ENCODE data around the gene DYRK4. TPM values are rescaled to one million over a fixed set of nuclear protein-coding genes. Genes with fewer than 3 reads are reported as not detected.

Gene DYRK4
- total RNA-seq, 1 experiment from 2014 or later, result 8.8 TPM

DNA sequence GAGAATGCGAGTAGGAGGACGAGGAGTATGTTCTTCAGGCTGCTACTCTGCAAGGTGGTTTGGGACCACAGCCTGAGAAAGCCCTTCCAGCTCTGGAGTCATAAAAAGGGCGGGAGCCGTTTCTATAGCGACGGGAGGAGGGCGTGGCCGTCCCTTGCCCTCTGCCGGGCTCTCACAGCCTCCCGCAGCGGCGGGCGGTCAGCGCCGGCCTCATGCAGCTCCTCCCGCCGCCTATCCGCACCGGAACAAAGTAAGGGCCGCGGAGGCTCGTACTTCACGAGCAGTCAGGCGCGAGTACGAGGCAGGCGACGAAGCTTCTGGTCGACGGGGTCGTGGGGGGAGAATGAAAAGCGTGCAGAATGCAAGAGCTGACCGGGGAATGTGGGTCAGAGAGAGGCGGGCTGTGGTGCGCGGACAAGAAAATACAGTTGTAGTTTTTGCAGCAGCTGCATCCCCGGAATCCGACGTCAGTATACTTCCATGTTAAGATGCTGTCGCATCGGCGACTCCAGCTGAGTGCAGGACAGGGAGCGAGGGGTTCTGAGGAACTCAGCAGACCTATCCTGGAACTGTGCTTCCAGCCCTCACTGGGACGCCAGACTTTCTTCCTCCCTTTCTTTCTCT lies at the start of gene DYRK4 (continued):
- TF ChIP-seq PRDM15 (CRISPR knock-in tag; IDR thresholded peaks at IDR 0.05), result peak; percentile 73
- TF ChIP-seq RORB (CRISPR knock-in tag; IDR thresholded peaks at IDR 0.05), result no peak
- TF ChIP-seq ZNF138 (CRISPR knock-in tag; conservative IDR thresholded peaks at IDR 0.05), result peak; percentile 99
- TF ChIP-seq, protein P1, sequence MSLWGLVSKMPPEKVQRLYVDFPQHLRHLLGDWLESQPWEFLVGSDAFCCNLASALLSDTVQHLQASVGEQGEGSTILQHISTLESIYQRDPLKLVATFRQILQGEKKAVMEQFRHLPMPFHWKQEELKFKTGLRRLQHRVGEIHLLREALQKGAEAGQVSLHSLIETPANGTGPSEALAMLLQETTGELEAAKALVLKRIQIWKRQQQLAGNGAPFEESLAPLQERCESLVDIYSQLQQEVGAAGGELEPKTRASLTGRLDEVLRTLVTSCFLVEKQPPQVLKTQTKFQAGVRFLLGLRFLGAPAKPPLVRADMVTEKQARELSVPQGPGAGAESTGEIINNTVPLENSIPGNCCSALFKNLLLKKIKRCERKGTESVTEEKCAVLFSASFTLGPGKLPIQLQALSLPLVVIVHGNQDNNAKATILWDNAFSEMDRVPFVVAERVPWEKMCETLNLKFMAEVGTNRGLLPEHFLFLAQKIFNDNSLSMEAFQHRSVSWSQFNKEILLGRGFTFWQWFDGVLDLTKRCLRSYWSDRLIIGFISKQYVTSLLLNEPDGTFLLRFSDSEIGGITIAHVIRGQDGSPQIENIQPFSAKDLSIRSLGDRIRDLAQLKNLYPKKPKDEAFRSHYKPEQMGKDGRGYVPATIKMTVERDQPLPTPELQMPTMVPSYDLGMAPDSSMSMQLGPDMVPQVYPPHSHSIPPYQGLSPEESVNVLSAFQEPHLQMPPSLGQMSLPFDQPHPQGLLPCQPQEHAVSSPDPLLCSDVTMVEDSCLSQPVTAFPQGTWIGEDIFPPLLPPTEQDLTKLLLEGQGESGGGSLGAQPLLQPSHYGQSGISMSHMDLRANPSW (CRISPR knock-in tag; conservative IDR thresholded peaks at IDR 0.05; ENCODE audit: low read depth), result peak; percentile 73; the same call in 1 of the 2 replicates
- TF ChIP-seq SMAD4 (CRISPR knock-in tag; IDR thresholded peaks at IDR 0.05), result peak; percentile 95
- TF ChIP-seq IRF2 (CRISPR knock-in tag; IDR thresholded peaks at IDR 0.05; ENCODE audit: borderline replicate concordance, low read depth), result peak; percentile 56; the same call in 1 of the 2 replicates
- TF ChIP-seq, protein P2, sequence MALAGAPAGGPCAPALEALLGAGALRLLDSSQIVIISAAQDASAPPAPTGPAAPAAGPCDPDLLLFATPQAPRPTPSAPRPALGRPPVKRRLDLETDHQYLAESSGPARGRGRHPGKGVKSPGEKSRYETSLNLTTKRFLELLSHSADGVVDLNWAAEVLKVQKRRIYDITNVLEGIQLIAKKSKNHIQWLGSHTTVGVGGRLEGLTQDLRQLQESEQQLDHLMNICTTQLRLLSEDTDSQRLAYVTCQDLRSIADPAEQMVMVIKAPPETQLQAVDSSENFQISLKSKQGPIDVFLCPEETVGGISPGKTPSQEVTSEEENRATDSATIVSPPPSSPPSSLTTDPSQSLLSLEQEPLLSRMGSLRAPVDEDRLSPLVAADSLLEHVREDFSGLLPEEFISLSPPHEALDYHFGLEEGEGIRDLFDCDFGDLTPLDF (CRISPR knock-in tag; IDR thresholded peaks at IDR 0.05), result peak; percentile 98
- TF ChIP-seq NR1H2 (CRISPR knock-in tag; IDR thresholded peaks at IDR 0.05), result peak; percentile 85; the same call in 1 of the 2 replicates
- TF ChIP-seq, protein P3, sequence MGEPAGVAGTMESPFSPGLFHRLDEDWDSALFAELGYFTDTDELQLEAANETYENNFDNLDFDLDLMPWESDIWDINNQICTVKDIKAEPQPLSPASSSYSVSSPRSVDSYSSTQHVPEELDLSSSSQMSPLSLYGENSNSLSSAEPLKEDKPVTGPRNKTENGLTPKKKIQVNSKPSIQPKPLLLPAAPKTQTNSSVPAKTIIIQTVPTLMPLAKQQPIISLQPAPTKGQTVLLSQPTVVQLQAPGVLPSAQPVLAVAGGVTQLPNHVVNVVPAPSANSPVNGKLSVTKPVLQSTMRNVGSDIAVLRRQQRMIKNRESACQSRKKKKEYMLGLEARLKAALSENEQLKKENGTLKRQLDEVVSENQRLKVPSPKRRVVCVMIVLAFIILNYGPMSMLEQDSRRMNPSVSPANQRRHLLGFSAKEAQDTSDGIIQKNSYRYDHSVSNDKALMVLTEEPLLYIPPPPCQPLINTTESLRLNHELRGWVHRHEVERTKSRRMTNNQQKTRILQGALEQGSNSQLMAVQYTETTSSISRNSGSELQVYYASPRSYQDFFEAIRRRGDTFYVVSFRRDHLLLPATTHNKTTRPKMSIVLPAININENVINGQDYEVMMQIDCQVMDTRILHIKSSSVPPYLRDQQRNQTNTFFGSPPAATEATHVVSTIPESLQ (CRISPR knock-in tag; IDR thresholded peaks at IDR 0.05), result 0 out of 2 replicates have a peak, but pooled peaks have one; percentile 74
- TF ChIP-seq JUN (CRISPR knock-in tag; IDR thresholded peaks at IDR 0.05), result peak; percentile 93
- TF ChIP-seq CBFB (CRISPR knock-in tag; IDR thresholded peaks at IDR 0.05; ENCODE audit: low read depth), result peak; percentile 97
- peak; percentile 98 for TF ChIP-seq ETV6 (CRISPR knock-in tag; IDR thresholded peaks at IDR 0.05)
- TF ChIP-seq KAT7 (CRISPR knock-in tag; IDR thresholded peaks at IDR 0.05; ENCODE audit: borderline replicate concordance), result peak; percentile 95; the same call in 1 of the 2 replicates
- TF ChIP-seq GRHL2 (CRISPR knock-in tag; IDR thresholded peaks at IDR 0.05; ENCODE audit: insufficient replicate concordance, severe bottlenecking), result no peak
- TF ChIP-seq ZNF232 (CRISPR knock-in tag; IDR thresholded peaks at IDR 0.05), result peak; percentile 97
- TF ChIP-seq ZNF219 (CRISPR knock-in tag; IDR thresholded peaks at IDR 0.05; ENCODE audit: borderline replicate concordance), result peak; percentile 95; the same call in 1 of the 2 replicates
- TF ChIP-seq ZNF532 (CRISPR knock-in tag; IDR thresholded peaks at IDR 0.05; ENCODE audit: borderline replicate concordance), result no peak
- peak; percentile 77 for TF ChIP-seq SP1 (CRISPR knock-in tag; conservative IDR thresholded peaks at IDR 0.05)
- TF ChIP-seq, protein P4, sequence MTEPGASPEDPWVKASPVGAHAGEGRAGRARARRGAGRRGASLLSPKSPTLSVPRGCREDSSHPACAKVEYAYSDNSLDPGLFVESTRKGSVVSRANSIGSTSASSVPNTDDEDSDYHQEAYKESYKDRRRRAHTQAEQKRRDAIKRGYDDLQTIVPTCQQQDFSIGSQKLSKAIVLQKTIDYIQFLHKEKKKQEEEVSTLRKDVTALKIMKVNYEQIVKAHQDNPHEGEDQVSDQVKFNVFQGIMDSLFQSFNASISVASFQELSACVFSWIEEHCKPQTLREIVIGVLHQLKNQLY (CRISPR knock-in tag; IDR thresholded peaks at IDR 0.05), result peak; percentile 87; the same call in 1 of the 2 replicates
- TF ChIP-seq, protein P5, sequence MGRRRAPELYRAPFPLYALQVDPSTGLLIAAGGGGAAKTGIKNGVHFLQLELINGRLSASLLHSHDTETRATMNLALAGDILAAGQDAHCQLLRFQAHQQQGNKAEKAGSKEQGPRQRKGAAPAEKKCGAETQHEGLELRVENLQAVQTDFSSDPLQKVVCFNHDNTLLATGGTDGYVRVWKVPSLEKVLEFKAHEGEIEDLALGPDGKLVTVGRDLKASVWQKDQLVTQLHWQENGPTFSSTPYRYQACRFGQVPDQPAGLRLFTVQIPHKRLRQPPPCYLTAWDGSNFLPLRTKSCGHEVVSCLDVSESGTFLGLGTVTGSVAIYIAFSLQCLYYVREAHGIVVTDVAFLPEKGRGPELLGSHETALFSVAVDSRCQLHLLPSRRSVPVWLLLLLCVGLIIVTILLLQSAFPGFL (CRISPR knock-in tag; IDR thresholded peaks at IDR 0.05; ENCODE audit: borderline replicate concordance), result peak; percentile 94; the same call in 1 of the 2 replicates
- TF ChIP-seq RELA (CRISPR knock-in tag; IDR thresholded peaks at IDR 0.05; ENCODE audit: borderline replicate concordance), result peak; percentile 98
- TF ChIP-seq, protein P6, sequence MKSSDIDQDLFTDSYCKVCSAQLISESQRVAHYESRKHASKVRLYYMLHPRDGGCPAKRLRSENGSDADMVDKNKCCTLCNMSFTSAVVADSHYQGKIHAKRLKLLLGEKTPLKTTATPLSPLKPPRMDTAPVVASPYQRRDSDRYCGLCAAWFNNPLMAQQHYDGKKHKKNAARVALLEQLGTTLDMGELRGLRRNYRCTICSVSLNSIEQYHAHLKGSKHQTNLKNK (CRISPR knock-in tag; IDR thresholded peaks at IDR 0.05), result no peak
